RWPE2 (cell line): Measurements from ENCODE around the gene PSMB7.

Source experiments
- ATAC-seq: fragments of 200-7000 bp; cut with Tn5 transposase; 3 replicates; pipeline ENCODE4 v1.9.1; 2021; ENCODE audit warnings: low read depth
- DNase-seq: peaks from one replicate; pipeline ENCODE4 v3.0.0-alpha.2; 2020; ENCODE audit warnings: low spot score
- H3K27ac ChIP-seq: fragments of 450-650 bp; 2 replicates; pipeline ENCODE4 v1.5.1; 2017; ENCODE audit warnings: mild to moderate bottlenecking; ENCODE audit not compliant: poor library complexity, severe bottlenecking
- H3K27me3 ChIP-seq: fragments of 250-450 bp; sonication (Bioruptor Pico); 2 replicates; pipeline ENCODE4 v1.5.1; 2021; ENCODE audit warnings: mild to moderate bottlenecking, moderate library complexity; ENCODE audit not compliant: insufficient read depth, poor library complexity, severe bottlenecking
- H3K36me3 ChIP-seq: fragments of 250-450 bp; sonication (Bioruptor Pico); 2 replicates; pipeline ENCODE4 v1.5.1; 2020; ENCODE audit warnings: low read depth, mild to moderate bottlenecking, moderate library complexity
- H3K4me1 ChIP-seq: fragments of 250-450 bp; sonication (Bioruptor Pico); 2 replicates; pipeline ENCODE4 v1.5.1; 2021; ENCODE audit warnings: mild to moderate bottlenecking, moderate library complexity; ENCODE audit not compliant: insufficient read depth, poor library complexity, severe bottlenecking
- H3K4me3 ChIP-seq: fragments of 250-450 bp; sonication (Bioruptor Pico); 2 replicates; pipeline ENCODE4 v1.5.1; 2021; ENCODE audit warnings: mild to moderate bottlenecking, moderate library complexity; ENCODE audit not compliant: severe bottlenecking
- H3K9me3 ChIP-seq: fragments of 250-450 bp; sonication (Bioruptor Pico); 2 replicates; pipeline ENCODE4 v1.5.1; 2021; ENCODE audit warnings: mild to moderate bottlenecking, moderate library complexity; ENCODE audit not compliant: severe bottlenecking
- TF ChIP-seq, protein P1 (sequence below): fragments of 450-650 bp; IDR thresholded peaks from one replicate; pipeline ENCODE4 v1.5.1; 2017; ENCODE audit warnings: mild to moderate bottlenecking, moderate library complexity; ENCODE audit not compliant: poor library complexity, severe bottlenecking

PSMB7 gene

DNA sequence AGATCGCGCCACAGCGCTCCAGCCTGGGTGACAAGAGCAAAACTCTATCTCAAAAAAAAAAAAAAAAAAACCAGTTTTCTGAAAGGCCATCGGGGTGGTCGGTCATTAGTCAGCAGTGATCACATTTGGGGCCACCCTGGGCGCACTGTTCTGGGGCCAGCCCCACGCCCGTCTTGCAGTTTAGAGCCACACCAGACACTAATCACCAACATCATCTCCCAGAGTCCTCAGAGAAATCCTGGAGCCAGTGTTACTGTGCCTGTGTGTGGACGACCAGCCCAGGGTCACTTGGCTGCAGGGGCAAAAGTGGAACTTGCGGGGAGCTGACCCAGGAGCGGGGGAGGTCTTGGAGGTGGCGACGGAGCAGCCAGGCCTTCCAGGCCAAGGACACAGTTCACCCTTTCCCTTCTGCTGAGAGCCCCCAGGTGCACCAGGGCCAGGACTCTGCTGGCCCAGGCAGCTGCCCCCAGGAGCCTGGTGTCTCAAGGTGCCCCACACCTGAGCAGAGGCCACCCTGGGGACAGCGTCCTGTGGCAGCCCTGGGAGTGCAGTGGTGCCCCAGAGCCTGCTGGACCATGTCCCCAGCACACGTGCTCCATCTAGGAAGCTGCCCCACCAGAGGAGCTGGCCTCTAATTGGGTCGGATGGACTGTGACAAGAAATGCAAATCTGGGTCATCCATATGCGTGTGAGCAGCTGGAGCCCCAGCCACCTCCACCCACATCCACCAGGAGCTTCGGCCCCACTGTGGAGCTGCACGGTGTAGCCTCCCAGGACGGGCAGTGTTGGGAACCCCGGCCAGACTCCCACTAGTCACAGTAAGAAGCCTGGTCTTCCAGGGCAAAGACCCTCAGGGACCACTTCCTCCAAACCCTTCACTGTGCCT, 106.4 kb downstream of the PSMB7 start:
- TF ChIP-seq, protein P1, sequence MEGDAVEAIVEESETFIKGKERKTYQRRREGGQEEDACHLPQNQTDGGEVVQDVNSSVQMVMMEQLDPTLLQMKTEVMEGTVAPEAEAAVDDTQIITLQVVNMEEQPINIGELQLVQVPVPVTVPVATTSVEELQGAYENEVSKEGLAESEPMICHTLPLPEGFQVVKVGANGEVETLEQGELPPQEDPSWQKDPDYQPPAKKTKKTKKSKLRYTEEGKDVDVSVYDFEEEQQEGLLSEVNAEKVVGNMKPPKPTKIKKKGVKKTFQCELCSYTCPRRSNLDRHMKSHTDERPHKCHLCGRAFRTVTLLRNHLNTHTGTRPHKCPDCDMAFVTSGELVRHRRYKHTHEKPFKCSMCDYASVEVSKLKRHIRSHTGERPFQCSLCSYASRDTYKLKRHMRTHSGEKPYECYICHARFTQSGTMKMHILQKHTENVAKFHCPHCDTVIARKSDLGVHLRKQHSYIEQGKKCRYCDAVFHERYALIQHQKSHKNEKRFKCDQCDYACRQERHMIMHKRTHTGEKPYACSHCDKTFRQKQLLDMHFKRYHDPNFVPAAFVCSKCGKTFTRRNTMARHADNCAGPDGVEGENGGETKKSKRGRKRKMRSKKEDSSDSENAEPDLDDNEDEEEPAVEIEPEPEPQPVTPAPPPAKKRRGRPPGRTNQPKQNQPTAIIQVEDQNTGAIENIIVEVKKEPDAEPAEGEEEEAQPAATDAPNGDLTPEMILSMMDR: no peak
- H3K9me3 ChIP-seq: no peaks in the 10 kb centered on the region
- no peak overlapping the region for H3K4me3 ChIP-seq
- ATAC-seq: no peak
- H3K4me1 ChIP-seq: peaks cover 24% of the 10 kb centered on the region
- no peaks in the 10 kb centered on the region for H3K27me3 ChIP-seq
- H3K36me3 ChIP-seq: peaks cover 55% of the 10 kb centered on the region
- H3K27ac ChIP-seq: peak overlapping the region; percentile 65
- DNase-seq: no peak

DNA sequence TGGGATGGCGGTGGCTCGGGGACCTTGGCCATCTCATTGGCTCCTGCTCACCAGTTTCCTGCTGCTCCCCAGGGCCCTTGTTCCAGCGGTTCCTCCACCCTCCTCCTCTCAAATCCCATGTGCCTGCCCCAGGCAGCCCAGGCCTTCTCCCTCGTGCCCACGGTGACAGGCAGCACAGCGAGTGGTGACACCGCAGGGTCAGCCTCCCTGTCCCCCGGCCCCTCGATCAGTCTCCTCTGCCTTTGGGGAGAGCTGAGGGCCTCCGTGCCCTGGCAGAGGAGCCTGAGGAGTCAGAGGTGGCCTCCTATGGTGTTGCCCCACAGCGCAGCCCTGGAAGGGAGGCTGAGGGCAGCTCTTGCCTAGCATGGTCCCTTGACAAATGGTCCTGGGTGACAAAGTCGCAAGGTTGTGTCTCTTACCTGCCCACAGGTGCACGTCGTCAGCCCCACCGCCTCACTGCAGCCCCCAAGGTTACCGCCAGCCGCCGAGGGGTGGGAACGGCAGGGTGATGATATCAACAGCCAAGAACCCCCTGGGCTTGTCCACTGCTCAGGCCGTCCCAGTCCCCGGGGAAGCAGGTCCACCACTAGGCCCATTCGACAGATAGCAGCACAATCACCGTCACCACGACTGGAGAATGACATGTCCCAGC, 107.7 kb downstream of the PSMB7 start:
- H3K4me3 ChIP-seq: no peak overlapping the region
- peak overlapping the region; percentile 80 for H3K27ac ChIP-seq
- peaks cover 55% of the 10 kb centered on the region for H3K36me3 ChIP-seq
- no peak for ATAC-seq
- TF ChIP-seq, protein P1: no peak
- H3K9me3 ChIP-seq: no peaks in the 10 kb centered on the region
- peaks cover 34% of the 10 kb centered on the region for H3K4me1 ChIP-seq
- no peak for DNase-seq
- no peaks in the 10 kb centered on the region for H3K27me3 ChIP-seq

DNA sequence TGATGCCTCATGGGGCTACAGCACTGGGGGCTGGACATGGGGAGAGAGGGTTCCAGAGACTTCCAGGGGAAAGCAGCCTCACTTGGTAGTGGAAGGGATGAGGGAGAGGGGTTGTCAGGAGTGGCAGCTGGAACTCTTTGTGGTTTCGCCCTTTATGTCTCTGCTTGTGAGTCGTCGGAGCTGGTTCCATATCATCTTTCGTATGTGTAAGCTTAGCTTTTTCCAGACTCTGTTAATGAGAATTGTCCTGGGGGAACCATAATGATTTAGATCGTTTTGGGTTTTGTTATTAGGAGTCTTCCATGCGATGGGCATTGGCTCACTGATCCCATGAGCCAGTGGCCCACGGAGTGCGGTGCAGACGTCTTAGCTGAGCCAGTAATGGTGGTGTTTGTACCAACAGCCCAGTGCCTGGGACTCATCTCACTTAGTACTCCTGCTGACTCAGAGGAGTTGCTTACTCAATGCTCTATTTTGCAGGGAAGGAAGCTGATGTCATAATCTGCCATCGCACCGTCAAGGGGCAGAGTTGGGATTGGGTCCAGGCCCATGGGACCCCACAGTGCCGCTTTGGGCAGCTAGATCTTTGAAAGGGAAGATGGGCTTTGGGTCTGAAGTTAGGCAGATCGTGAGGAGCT, 109.0 kb downstream of the PSMB7 start:
- Histone ChIP-seq H3K4me3 (no peak overlapping the region), H3K27me3 (no peaks in the 10 kb centered on the region), H3K36me3 (peaks cover 53% of the 10 kb centered on the region), H3K4me1 (peaks cover 38% of the 10 kb centered on the region), H3K9me3 (no peaks in the 10 kb centered on the region), H3K27ac (peak overlapping the region; percentile 80)
- DNase-seq (no peak), ATAC-seq (peak; percentile 68)
- TF ChIP-seq, protein P1: no peak

DNA sequence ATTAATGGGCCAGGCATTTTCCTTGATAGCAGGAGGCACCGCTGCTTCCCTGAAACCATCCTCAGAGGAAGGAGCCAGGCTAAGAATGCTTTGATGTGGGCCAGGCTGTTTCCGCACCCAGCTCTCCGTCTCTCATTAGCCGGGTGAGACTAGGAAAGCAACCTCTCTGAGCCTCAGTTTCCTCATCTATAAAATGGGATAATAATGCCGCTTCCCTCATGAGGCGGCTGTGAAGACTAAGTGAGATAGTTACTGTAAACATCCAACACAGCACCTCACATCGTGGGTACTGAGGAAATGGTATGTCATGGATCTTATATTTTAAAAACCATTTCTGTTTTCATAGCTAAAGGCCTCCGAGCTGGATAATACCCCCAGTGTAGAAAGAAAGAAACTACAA, 111.0 kb downstream of the PSMB7 start:
- Histone ChIP-seq H3K27ac (peak overlapping the region; percentile 80), H3K27me3 (no peaks in the 10 kb centered on the region), H3K9me3 (no peaks in the 10 kb centered on the region), H3K4me3 (no peak overlapping the region), H3K4me1 (peaks cover 45% of the 10 kb centered on the region), H3K36me3 (peaks cover 42% of the 10 kb centered on the region)
- ATAC-seq (no peak), DNase-seq (no peak)
- TF ChIP-seq, protein P1: no peak
